Thymus (tissue), 14 donors: ENCODE data around the gene AP4M1. TPM values are rescaled to one million over a fixed set of nuclear protein-coding genes. Genes with fewer than 3 reads are reported as not detected.
A peak's percentile ranks its signal among the peaks of the same experiment; 100 is the strongest.

ENCODE experiments used
- DNase-seq, 9 donors: peaks; one replicate each; pipeline ENCODE4 v3.0.0-alpha.2; 2013; ENCODE audit warnings: low spot score in 9 of 9, low read depth in 6 of 9, missing footprints in 1 of 9
- H3K27ac ChIP-seq, 2 donors: one replicate each; pipeline ENCODE4 v1.5.1; 2013; ENCODE audit warnings: control low read depth in 1 of 2, low read depth in 1 of 2, low read length in 1 of 2, mild to moderate bottlenecking in 1 of 2, moderate library complexity in 1 of 2
- H3K27me3 ChIP-seq, 2 donors: one replicate each; pipeline ENCODE4 v1.5.1; 2013; ENCODE audit warnings: low read length in 1 of 2; ENCODE audit not compliant: control insufficient read depth in 2 of 2, insufficient read depth in 1 of 2
- H3K36me3 ChIP-seq, 2 donors: one replicate each; pipeline ENCODE4 v1.5.1; 2013; ENCODE audit warnings: low read length in 1 of 2, mild to moderate bottlenecking in 1 of 2, moderate library complexity in 1 of 2; ENCODE audit not compliant: control insufficient read depth in 2 of 2, insufficient read depth in 2 of 2
- H3K4me1 ChIP-seq, 2 donors: one replicate each; pipeline ENCODE4 v1.5.1; 2013; ENCODE audit warnings: low read length in 2 of 2; ENCODE audit not compliant: control insufficient read depth in 2 of 2, insufficient read depth in 2 of 2
- H3K4me3 ChIP-seq, 2 donors: one replicate each; pipeline ENCODE4 v1.5.1; 2013; ENCODE audit warnings: low read length in 2 of 2, control low read depth in 1 of 2, mild to moderate bottlenecking in 1 of 2
- H3K9me3 ChIP-seq, 2 donors: one replicate each; pipeline ENCODE4 v1.5.1; 2013; ENCODE audit warnings: low read length in 1 of 2, mild to moderate bottlenecking in 1 of 2; ENCODE audit not compliant: control insufficient read depth in 2 of 2, insufficient read depth in 1 of 2
- WGBS: extraction: QIAGEN DNeasy Blood & Tissue Kit; methylation state at CpG from one replicate; pipeline ENCODE4 v1.1.7; 2013; 5-methylcytosine and 5-hydroxymethylcytosine counted together
- long read RNA-seq, 10 donors: transcript quantifications; one replicate each; lab custom pipeline, GENCODE V29; 2026
- polyA plus RNA-seq: library from polyadenylated mRNA; stranded (reverse); fragments of 200-250 nt; gene quantifications from one replicate; pipeline ENCODE4 v1.2.3, GENCODE V29; 2013
- total RNA-seq: library from RNA; stranded (reverse); fragments of 120-200 nt; gene quantifications from one replicate; pipeline ENCODE4 v1.2.4, GENCODE V29; 2013
- donor health status: healthy.

The AP4M1 gene, protein sequence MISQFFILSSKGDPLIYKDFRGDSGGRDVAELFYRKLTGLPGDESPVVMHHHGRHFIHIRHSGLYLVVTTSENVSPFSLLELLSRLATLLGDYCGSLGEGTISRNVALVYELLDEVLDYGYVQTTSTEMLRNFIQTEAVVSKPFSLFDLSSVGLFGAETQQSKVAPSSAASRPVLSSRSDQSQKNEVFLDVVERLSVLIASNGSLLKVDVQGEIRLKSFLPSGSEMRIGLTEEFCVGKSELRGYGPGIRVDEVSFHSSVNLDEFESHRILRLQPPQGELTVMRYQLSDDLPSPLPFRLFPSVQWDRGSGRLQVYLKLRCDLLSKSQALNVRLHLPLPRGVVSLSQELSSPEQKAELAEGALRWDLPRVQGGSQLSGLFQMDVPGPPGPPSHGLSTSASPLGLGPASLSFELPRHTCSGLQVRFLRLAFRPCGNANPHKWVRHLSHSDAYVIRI
- total RNA-seq (12.7 TPM), polyA plus RNA-seq (14.2 TPM)
- long read RNA-seq, donor 1 = 0 reads
- long read RNA-seq, donor 2 = 0 reads
- long read RNA-seq, donor 3, partial matches to known transcripts = 29 of 33 reads
- long read RNA-seq, donor 3, other reads (novel, unspliced or antisense) = 0 of 33 reads
- long read RNA-seq, donor 4, partial matches to known transcripts = 0 of 1 reads
- long read RNA-seq, donor 4, other reads (novel, unspliced or antisense) = 0 of 1 reads
- long read RNA-seq, donor 5, transcript AP4M1-201 (15 exons, 1,817 nt) = major isoform, 7 of 50 reads
- long read RNA-seq, donor 5, partial matches to known transcripts = 43 of 50 reads
- long read RNA-seq, donor 5, other reads (novel, unspliced or antisense) = 0 of 50 reads
- long read RNA-seq, donor 6, partial matches to known transcripts = 0 of 13 reads
- long read RNA-seq, donor 6, other reads (novel, unspliced or antisense) = 12 of 13 reads
- long read RNA-seq, donor 7, partial matches to known transcripts = 43 of 46 reads
- long read RNA-seq, donor 7, other reads (novel, unspliced or antisense) = 0 of 46 reads
- long read RNA-seq, donor 8, partial matches to known transcripts = 0 of 2 reads
- long read RNA-seq, donor 8, other reads (novel, unspliced or antisense) = 0 of 2 reads
- long read RNA-seq, donor 9, partial matches to known transcripts = 0 of 4 reads
- long read RNA-seq, donor 9, other reads (novel, unspliced or antisense) = 0 of 4 reads
- long read RNA-seq, donor 10, partial matches to known transcripts = 0 of 4 reads
- long read RNA-seq, donor 10, other reads (novel, unspliced or antisense) = 0 of 4 reads

DNA sequence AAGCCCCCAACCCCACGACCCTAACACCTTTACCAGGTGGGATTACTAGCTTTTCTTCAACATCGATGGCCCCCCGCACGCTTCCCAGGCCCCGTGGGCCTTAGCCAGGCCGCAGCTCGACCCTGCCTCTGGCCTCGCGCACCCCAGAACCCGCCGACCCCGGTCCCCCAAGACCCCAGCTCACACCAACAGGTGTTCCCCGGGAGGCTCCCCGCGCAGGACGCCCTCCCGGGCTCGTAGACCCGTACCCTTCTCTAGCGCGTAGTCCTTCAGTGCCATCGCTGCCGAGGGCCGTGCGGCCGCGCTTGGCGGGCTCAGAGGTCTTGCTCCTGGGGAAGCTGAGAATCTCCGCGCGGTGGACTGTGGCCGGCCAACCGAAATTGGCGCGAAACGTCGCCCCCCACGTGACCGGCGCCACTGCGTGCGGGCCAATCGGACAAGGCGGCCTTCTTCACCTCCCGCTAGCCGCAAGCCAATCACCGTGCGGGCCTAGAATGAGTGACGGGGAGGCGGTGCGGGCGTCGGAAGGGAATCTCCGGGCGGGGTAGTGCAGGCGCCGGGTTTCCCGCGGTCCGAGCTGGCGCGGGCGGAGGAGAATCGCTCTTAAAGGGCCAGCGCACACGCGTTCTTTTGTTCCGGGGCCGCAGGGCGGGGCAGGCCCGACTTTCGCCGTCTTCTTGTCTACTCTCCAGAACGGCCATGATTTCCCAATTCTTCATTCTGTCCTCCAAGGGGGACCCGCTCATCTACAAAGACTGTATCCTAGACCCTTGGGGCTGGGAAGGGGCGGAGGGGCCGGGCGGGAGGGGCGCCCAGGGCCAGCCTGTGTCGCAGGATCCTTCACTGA, at the start of gene AP4M1, which contains the start of gene MCM7:
AP4M1 (plus strand) TSS at position 628 of the 847 bp plus-strand sequence; CDS start at position 700, 72 bp downstream.
MCM7 (minus strand) TSS at position 382 of the 847 bp plus-strand sequence; CDS start at position 279, 103 bp downstream.
- Histone ChIP-seq H3K4me3 (peak within 1 kb of the TSS; percentile 64 to 91), H3K27ac (peak within 1 kb of the TSS; percentile 84 to 90), H3K27me3 (no peaks in the 10 kb centered on the region), H3K36me3 (peaks cover 54 to 64% of the 10 kb centered on the region in 2 donors), H3K9me3 (peaks cover 0 to 10% of the 10 kb centered on the region in 2 donors), H3K4me1 (peaks cover 9 to 31% of the 10 kb centered on the region in 2 donors)
- WGBS = under 1% methylated on average over 80 of the region's 80 CpGs
- peak; percentile 86 to 98 (median 92) for DNase-seq

DNA sequence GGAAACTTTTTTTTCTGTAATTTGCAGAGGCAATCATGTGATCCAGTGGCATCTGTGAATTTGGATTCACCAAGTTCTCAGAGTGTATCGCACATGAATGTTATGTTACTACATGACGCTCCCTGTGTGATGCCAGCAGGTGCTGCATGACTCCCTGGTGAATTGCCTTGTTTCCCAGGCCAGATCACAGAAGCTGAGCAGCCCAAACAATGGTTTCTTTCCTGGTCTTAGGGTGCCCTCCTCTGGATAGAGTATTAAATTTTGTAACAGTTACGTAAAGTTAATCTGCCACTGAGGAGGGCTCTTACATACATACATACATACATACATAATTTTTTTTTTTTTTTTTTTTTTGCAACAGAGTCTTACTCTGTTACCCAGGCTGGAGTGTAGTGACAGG, 48.2 kb upstream of the AP4M1 start:
- Histone ChIP-seq H3K4me1 (peaks cover 8 to 12% of the 10 kb centered on the region in 2 donors), H3K27ac (no peak overlapping the region), H3K36me3 (peaks cover 12 to 18% of the 10 kb centered on the region in 2 donors), H3K27me3 (no peaks in the 10 kb centered on the region), H3K9me3 (no peaks in the 10 kb centered on the region), H3K4me3 (no peak overlapping the region)
- peak in 7 of 9 donors; percentile 30 to 72 (median 45) for DNase-seq
- WGBS = 91% methylated on average over 3 of the region's 3 CpGs

DNA sequence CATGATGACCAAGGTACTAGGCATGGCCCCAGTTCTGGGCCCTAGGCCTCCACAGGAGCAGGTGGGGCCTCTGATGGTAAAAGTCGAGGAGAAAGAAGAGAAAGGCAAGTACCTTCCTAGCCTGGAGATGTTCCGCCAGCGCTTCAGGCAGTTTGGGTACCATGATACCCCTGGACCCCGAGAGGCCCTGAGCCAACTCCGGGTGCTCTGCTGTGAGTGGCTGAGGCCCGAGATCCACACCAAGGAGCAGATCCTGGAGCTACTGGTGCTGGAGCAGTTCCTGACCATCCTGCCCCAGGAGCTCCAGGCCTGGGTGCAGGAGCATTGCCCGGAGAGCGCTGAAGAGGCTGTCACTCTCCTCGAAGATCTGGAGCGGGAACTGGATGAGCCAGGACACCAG, 44.4 kb upstream of the AP4M1 start:
- no peaks in the 10 kb centered on the region for H3K4me1 ChIP-seq
- no peak overlapping the region for H3K4me3 ChIP-seq
- WGBS = 98% methylated on average over 10 of the region's 10 CpGs
- no peak overlapping the region for H3K27ac ChIP-seq
- peaks cover 18 to 36% of the 10 kb centered on the region in 2 donors for H3K36me3 ChIP-seq
- no peaks in the 10 kb centered on the region for H3K9me3 ChIP-seq
- DNase-seq = no peak
- H3K27me3 ChIP-seq = no peaks in the 10 kb centered on the region

DNA sequence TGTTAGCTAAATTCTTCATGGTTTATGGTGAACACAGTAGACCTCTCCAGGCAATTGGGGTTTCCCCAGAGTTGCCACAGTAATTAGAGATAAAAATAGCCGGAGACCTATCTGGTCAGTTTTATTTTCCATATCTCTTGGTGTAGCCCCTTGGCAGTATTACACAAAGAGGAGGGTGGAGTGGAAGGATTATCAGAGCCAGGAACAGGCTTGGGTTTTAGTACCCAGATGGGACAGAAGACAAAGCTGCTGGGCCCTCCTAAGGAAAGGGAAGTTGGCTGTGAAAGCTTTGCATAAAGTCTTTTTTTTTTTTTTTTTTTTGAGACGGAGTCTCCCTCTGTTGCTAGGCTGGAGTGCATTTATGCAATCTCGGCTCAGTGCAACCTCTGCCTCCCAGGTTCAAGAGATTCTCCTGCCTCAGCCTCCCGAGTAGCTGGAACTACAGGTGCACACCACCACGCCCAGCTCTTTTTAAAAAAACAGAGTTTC, 42.1 kb upstream of the AP4M1 start:
- Histone ChIP-seq H3K27me3 (no peaks in the 10 kb centered on the region), H3K36me3 (peaks cover 30 to 50% of the 10 kb centered on the region in 2 donors), H3K27ac (no peak overlapping the region), H3K4me1 (no peaks in the 10 kb centered on the region), H3K9me3 (no peaks in the 10 kb centered on the region), H3K4me3 (no peak overlapping the region)
- no peak for DNase-seq
- 98% methylated on average over 5 of the region's 5 CpGs for WGBS

DNA sequence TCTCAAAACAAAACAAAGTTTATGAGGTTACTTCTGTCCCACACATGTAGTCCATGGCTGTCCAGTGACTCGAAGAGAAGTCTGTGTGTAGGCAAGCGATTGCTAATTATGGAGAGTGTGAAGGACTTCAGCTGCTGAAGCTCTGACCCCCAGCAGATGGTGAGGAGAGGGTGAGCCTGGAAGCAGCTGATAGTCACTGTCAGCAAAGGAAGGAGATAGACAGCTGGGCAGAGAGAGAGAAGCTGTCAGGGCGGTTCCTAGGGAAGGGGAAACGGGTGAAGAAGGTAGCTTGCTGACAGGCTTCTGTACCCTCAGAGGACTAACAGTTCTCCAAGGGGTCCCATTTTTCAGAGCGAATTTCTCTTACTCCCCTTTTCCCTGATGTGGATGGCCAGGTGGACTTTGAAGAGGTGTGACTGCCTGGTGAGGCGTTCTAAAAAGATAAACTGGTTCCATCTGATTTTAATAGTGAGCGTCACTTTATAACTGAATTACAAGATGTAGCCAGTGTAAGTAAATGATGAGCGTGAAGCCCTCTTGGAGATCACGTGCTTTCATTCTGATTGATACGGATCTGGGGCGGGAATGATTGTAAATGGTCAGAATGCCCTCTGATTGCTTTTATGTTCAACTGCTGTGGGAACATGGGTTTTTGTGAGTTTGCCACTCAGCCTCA, 39.8 kb upstream of the AP4M1 start:
- Histone ChIP-seq H3K4me1 (no peaks in the 10 kb centered on the region), H3K27ac (no peak overlapping the region), H3K9me3 (no peaks in the 10 kb centered on the region), H3K36me3 (peaks cover 39 to 65% of the 10 kb centered on the region in 2 donors), H3K27me3 (no peaks in the 10 kb centered on the region), H3K4me3 (no peak overlapping the region)
- DNase-seq = no peak
- WGBS = 97% methylated on average over 11 of the region's 11 CpGs

DNA sequence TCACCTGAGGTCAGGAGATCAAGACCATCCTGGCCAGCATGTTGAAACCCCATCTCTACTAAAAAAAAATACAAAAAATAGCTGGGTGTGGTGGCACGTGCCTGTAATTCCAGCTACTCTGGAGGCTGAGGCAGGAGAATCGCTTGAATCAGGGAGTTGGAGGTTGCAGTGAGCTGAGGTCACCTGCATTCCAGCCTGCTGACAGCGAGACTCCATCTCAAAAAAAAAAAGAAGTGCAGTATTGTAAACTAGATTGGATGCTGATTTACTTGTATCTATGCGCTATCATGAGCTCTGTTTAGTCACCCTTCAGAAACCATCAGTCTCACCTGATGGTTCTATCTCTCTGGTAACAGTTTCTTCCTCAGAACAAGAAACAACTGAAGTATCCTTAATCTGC, 38.1 kb upstream of the AP4M1 start:
- Histone ChIP-seq H3K4me1 (no peaks in the 10 kb centered on the region), H3K4me3 (no peak overlapping the region), H3K27ac (no peak overlapping the region), H3K36me3 (peaks cover 29 to 51% of the 10 kb centered on the region in 2 donors), H3K9me3 (no peaks in the 10 kb centered on the region), H3K27me3 (no peaks in the 10 kb centered on the region)
- DNase-seq = no peak
- 97% methylated on average over 4 of the region's 4 CpGs for WGBS

DNA sequence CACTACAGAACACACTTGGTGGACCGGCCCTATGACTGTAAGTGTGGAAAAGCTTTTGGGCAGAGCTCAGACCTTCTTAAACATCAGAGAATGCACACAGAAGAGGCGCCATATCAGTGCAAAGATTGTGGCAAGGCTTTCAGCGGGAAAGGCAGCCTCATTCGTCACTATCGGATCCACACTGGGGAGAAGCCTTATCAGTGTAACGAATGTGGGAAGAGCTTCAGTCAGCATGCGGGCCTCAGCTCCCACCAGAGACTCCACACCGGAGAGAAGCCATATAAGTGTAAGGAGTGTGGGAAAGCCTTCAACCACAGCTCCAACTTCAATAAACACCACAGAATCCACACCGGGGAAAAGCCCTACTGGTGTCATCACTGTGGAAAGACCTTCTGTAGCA, 37.3 kb upstream of the AP4M1 start:
- Histone ChIP-seq H3K27ac (no peak overlapping the region), H3K4me3 (no peak overlapping the region), H3K36me3 (peaks cover 29 to 47% of the 10 kb centered on the region in 2 donors), H3K4me1 (no peaks in the 10 kb centered on the region), H3K27me3 (no peaks in the 10 kb centered on the region), H3K9me3 (peaks cover 0 to 4% of the 10 kb centered on the region in 2 donors)
- 98% methylated on average over 9 of the region's 9 CpGs for WGBS
- DNase-seq = no peak
